Activated gamma-delta T cell treated with anti-CD3 and anti-CD28 coated beads, Interleukin-2, amount 50 U/mL, for 16 hours (primary cell): ENCODE data around the gene C1orf210.

Experiments used
- DNase-seq: peaks from one replicate; pipeline ENCODE4 v3.0.0-alpha.2; 2020; ENCODE audit warnings: low read depth

C1orf210 gene

DNA sequence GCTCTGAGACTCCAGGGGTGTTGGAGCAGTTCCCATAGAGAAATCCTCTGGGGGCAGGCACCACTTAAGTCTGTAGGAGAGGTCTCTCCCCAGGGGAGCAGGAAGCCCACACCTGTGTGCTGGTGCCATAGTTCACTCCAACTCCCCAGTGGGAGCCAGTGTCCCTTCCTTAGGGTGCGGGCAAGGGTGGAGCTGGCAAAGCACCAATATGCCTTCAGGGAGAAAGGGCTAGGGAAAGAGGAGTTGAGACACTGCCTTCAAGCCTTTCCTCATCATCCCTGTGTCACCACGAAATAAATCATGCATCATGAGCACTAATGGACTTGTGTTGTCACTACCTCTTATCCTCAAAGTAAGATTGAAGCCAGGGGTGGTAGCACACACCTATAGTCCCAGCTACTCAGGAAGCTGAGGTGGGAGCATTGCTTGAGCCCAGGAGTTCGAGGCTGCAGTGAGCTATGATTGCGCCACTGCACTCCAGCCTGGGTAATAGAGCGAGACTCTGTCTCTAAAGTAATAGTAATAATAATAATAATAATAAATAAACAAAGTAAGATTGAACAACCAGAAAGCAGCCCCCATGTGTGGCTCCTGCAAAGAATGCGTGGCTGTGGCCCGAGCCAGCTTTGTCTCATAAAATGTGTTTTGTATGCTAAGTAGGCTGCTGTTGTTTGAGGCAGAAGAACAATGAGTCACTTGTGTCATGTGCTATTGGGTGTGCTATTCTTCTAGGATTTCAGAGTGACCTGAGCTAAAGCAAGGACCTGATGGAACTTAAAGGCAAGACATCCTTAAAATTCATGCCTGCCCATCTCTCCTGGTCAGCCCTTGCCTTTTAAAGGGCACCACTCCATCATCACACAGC, 8.7 kb upstream of the C1orf210 start:
- DNase-seq: no peak

DNA sequence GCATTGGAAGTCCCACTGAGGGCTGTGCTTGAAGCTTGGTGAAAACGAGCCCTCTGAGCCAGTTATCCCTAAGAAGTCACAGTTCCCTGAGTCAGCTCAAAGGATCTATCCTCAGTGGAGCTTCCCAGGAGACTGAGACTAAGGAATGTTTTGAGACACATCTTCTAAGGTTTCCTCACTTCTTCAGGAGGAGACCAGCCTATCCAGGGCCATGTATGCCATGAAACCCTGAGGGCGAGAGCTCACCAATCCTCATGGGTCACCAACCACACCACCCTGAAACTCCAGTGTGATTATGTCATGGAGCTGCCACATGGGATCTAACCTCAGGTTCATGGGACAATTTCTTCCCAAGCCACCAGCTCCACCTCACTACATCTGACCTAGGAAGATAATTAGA, 7.8 kb upstream of the C1orf210 start:
- no peak for DNase-seq

DNA sequence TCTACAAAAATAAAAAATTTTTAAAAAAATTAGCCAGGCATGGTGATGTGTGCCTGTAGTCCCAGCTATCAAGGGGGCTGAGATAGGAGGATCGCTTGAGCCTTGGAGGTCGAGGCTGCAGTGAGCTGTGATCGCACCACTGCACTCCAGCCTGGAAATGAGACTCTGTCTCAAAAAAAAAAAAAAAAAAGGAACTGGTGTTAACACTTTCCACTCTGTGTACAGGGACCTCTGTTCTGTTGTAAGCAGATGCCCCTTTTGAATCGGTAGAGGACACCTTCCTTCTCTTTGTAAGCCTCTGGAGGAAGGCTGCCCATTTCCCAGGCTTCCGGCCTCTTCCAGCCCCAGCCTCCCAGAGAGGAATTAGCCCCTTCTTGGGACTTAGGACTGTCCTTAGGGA, 7.3 kb upstream of the C1orf210 start:
- no peak for DNase-seq

DNA sequence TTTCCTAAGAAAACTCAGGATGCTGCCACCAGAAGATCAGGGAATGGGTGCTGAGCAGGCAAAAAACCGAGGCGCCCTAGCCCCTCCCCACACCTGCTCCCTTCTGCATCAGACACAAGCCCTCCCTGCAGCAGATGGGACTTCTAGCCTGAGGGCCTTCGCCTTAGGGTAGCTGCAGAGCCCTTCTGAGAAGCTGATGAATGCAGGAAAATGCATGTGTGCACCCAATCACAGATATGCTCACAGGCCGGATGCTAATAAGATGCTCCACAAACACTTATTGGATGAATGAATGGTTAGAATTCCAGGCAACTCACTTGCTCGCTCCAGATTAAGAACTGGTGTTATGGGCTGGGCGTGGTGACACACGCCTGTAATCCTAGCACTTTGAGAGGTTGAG, 6.8 kb upstream of the C1orf210 start:
- no peak for DNase-seq

DNA sequence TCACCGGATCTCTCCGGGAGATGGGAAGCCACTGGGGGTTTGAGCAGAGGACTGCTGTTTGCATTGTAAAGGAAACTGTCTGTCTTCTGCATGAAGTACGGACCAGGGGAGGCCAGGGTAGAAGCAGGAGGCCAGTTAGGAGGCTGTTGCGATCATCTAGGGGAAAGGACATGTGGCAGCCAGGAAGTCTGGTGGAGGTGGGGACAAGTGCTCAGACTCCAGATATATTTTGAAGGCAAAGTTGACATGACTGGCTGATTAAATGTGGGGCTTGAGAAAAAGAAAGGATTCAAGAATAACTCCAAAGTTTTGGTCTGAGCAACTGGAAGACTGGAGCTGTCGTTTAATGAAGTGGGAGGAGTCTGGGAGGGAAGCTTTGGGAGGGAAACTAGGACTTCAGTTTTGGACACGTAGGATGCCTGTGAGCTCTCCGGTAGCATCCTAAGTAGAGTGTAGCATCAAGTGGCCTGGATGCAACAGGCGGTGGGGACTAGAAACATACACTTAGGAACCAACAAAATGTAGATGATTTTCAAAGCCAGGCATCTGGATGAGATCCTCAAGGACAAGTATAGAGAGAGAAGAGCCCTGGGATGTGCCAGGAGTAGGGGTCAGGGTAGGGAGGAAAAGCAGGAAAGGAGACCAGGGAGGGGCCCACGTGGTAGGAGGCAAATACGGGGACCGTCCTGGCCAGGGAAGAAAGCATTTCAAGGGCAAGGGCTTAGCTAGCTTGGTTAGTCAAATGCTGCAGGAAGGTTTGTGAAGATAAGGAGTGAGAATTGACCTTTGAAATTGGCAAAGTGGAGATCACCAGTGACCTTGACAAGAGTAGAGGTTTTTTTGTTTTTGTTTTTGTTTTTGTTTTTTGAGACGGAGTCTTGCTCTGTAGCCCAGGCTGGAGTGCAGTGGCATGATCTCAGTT, 3.7 kb upstream of the C1orf210 start:
- DNase-seq: no peak

DNA sequence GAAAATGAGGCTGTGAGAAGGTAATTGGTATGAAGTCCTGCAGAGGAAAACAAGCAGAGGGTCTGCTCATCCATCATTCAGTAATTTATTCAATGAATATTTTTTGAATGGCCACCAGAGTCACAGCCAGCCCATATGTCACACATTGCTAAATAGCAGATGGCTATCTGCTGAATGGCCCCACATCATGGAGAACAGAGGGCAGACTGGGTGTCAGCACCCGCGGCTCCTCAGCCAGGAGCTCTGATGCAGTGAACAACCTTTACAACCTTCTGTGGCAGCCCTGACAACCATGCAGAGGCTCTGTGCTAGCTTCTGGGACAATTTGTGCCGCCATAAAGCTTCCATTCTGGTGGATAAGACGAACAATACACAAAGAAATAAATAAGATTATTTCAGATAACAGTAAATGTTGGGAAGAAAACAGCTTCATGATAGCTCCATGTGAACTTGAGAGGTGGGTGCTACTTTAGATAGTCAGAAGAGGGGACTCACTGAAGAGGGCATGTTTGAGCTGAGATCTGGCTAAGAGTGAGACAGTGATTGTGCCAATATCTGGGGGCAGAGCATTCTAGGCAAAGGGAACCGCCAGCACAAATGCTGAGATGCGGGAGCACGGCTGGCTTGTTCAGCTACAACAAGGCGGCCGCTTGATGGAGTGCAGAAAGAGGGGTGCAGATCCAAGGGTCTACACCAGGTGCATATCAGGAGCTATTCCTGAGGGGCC, 2.8 kb upstream of the C1orf210 start:
- DNase-seq: no peak

DNA sequence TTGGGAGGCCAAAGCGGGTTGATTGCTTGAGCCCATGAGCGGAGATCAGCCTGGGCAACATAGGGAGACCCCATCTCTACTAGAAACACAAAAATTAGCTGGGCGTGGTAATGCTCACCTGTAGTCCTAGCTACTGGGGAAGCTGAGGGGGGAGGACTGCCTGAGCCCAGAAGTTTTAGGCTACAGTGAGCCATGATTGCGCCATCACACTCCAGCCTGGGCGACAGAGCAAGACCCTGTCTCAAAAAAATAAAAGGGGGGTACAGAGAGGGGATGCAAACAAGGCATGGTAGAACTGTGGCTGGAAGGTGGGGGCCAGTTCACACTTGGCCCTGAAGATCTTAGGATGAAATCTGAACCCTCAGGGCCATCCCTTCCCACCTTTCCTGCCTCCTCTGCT, 1.2 kb upstream of the C1orf210 start:
- no peak for DNase-seq

DNA sequence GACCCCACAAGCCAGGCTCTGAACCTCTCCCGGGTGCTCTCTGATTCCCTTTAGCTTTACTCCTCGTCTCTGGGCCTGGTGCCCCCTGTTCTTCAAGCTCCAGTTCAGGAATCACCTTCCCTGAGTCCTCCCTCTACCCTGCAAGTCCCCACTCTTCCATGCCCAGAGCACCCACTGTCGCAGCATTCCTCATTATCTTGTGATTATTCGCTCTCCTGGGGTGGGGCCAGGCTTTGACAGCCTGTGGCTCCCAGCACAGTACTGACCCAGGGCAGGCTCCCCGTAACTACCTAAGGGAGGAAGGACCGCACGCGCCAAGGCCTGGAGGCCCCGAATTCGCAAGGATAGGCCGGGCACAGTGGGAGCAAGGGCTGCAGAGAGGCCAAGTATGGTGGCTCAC, 734 bp upstream of the C1orf210 start:
- no peak for DNase-seq

DNA sequence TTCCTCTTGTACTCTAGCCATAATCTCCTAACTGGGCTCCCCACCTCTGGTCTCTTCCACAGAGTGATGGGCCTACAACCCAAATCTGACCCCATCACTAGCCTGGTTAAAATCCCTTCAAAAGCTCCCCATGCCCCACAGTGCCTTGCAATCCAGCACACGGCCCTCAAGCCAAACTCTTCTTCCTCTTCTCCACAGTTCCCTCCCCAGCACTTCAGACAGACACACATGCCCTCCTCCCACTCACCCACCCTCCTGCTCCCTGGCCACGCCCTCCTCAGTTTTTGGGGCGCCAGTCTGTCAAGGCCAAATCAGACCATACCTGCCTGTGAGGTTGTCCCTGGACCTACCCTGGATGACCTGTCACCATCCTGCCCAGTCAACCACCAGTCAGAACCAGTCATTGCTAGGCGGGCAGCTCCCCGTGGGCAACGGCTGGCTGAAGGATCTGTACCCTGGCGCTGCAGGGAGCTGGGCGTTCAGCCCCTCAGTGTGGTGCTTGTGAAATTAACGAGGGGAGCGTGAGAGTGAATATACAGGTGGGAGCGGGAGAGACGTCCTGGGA, 753 bp downstream of the C1orf210 start:
- no peak for DNase-seq

DNA sequence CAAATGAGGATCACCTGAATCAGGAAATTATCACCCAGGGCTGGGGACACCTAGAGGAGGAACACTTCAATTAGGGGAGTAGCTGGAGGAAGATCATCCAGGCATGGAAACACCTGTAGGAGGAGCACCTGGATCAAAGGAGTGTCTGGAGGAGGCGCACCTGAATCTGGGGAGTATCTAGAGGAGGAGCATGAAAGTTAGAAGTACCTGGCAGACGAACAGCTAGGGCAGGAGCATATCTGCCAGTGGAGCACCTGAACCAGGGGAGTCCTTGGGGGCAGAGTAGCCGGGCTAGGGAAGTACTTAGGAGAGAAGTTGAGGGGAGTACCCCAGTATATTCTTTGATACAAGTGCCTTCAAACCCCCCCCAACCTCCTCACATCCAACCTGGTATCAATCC, 1.3 kb downstream of the C1orf210 start:
- DNase-seq: no peak

DNA sequence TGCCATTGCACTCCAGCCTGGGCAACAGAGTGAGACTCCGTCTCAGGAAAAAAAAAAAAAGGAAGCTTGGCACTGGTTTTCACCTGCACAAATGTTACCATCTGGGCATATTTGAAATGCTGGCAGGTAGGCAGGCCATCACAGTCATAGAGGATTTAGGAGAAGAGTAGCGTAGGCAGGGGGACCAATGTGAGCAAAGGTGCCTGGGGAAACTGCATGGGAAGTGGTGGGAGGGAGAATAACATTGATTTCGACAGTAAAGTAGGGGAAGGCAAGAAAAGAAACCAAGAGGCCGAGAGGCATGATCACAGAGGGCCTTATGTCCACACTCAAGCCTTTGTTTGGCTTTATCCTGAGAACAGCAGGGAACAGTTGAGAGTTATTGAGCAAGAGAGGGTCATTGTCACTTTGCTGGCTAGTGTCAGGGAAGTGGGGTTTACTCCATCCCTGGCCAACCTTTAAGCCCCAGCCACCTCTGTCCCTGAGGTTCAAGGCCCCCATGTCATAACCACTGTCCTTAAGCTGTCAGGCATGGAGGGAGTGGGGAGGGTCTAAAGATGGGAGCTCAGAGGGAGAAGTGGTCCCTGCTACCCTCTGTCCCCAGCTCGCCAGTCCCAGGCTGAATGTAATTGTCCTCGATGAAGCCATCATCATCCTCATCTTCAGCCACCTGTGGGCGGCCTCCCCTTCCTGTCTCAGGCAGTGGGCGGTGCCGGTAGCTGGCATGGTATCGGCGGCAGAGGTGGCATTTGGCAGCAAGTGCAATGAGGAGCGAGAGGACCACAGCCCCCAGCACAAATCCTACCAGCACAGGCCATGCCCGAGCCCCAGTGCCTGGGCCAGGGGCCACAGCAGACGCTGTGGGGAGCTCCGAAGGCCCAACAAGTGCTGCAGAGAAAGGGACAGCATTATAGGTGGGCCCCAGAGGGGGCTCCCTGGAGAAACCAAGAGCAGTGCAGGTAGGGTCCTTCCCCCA, 2.9 kb downstream of the C1orf210 start:
- no peak for DNase-seq

DNA sequence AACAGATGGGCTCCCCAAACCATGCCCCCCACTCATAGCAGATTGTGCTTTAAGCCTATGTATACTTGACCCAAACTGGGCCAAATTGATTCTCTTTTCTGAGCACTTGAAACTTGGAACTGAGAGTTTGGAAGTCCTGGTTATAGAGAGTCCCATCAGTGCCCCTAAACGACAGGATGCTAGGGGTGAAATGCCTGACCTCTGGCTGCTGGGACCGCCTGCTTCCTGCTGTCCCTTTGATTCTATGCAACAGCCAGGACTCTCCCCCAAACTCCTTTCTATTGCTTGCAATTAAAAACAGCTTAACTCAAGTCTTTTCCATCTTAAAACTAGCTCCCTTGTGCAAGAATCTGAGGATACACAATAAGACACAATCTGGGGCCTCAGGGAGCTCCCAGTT, 4.7 kb downstream of the C1orf210 start:
- no peak for DNase-seq

DNA sequence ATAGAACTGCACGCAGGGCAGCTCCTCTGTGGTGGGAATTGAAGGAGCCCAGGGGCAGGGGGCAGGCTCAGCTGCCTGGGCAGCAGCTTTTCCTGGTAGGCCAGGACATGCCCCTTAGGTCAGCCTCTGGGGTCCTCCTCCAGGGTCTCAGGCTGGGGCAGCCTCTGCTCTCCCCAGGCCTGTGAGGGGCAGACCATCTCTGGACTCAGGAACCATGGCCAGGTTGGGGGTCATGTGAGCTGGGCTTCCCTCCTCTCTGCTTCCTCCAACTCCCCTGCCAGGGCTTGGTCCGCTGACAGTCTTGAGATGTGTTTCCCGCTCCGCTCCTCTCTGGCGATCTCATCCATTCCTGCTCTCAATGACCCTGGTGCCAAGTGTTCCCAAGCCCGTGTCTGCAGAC, 5.7 kb downstream of the C1orf210 start:
- DNase-seq: no peak

DNA sequence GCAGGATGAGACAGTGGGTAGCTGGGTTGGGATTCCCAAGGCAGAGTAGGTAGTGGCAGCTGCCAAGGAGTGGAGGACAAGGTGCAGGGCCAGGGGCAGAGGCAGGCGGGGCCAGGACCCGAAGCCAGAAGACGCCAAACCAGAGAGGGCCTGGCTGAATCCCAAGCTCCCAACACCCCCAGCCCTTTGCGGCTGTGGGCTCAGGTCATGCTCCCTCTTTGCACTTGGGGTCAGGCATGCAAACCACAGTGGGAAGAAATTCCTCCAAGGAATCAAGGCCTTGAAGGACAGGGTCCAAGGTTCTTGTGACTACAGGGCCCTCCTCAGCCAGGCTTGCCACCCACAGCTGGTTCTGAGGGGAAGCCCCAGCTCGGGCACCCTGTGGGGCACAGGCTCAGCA, 6.2 kb downstream of the C1orf210 start:
- DNase-seq: no peak

DNA sequence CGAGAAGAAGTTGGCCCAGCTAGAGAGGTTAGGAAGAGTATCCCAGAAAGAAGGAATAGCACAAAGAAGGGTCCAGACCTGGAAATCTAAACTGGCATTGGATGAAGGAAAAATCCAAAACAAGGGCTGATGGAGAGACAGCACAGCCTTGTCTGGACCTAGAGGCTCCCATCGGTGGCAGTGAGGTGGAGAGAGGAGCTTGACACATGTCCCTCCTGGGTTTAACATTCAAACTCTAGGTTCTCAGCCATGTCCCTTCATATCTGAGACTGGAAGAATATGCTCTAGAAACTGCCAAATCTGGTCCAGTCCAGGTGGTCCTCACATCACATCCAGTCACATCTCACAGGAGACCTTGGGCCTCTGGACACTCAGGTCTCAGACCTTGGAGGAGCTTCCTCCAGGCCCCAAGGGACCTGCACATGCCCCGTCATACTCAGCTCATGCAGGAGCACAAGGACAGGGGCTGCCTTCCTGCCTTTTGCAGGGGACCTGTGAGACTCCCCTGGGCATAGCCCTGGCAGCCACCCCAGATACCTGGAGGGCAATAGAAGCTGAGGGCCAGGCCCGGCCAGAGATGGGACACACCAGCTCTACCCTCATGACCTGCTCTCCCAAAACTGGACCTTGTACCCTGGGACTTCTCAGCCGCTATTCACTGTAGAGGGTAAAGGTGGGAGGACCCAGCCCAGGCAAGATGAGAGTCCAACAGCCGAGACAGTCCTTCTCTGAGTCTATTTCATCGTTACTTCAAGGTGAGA, 8.1 kb downstream of the C1orf210 start:
- no peak for DNase-seq

DNA sequence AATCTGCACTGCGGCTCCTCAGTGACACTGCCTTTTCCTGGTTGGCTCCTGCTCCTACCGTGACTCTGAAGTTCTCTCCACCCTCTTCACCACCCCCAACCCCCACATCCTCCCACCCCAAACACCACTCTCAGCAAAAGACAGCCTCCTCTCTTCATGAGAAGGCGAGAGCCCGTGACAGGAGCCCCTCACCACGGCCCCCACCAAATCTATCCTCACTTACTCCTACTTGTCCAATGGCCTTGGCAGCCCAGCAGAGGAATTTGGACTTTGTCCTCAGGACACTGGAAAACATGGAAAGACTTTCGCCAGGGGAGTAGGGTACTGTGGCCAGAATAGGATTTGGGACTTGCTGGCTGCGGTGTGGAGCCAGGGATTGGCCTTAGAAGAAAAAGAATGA, 8.7 kb downstream of the C1orf210 start:
- no peak for DNase-seq

DNA sequence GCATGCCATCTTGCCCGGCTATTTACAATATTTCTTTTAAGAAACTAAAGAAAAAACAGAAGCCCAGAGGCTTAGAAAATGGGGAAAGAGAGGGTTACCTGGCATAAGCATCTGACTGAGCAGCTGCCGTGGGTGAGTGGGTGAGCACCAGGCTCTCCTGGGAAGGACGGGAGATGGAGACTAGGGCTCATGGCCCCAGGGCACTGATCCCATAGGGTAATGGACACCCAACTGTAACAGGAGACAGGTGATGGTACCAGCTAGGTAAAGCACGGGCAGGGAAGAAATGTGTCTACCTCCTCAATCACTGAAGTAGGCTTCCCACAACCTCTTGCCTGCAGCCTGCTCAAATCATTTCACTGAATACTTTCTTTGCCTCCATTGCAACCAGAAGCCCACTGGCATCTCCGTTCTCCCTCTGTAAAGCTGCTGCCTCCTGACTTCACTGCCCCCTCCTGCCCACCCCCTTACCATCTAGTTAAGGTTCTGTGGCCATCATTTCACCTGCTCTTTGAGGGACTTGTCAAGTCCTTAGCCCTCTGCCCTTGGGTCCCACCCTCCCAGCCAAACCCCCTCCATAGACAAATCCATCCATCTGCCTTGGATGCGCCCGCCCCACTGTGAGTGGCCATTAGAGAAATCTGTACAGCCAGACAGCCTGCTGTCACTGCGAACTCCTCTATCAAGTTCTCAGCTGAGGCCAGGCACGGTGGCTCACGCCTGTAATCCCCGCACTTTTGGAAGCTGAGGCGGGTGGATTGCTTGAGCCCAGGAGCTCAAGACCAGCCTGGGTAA, 9.4 kb downstream of the C1orf210 start:
- no peak for DNase-seq

DNA sequence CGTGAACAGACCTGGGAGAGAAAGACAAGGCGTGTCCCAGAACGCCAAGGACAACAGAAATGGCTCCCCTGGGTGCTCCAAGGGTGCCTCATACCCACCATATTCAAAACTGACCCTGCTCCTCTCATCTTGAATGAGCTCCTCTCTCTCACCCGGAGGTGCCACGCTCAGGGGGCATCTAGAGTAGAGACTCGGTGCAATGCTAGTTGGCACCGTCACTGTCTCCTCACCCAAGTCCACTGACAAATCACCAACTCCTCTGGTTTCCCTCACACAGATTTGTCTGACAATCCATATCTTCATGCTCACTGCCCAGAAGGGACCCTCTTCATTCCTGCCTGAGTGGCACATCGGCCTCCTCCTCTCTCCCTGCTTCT, 10.6 kb downstream of the C1orf210 start:
- DNase-seq: no peak

DNA sequence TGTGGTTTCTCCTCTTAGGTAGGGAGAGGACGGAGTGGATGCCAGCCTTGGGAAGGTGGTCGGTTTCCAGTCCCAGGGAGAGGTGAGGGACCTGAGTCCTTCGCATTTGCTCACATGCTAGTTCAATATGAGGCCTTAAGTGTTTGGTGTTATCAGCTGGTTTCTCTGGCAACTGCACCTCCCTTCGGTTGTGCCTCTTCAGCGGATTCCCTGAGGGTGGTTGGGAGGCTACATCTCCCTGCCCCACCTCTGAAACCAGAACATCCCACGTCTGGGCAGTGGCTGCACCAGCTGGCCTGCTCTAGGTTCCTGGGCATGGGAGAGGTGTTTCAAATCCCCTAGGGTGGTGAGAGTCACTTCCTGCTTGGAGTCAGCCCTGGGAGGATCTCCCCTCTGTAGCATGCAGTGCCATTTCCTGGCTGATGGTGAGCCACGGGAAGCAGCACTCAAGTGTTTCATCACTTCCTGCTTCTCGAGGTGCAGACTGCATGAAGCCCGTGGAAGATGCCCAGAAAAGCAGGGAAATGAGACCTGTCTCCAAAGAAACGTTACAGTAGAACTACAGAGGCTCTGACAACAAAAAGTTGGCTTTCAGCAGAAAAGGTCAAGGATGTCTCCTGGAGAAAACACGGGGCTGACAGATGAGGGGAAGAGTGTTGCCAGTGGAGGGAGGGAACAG, 11.1 kb downstream of the C1orf210 start:
- DNase-seq: no peak
